ENCODE measurements around the gene ZNF708.
"Not testable (repeated sequence)": the region's sequence is repeated elsewhere in the genome, so short reads cannot be mapped to it uniquely, and the experiment has no call there.

The ZNF708 gene

DNA sequence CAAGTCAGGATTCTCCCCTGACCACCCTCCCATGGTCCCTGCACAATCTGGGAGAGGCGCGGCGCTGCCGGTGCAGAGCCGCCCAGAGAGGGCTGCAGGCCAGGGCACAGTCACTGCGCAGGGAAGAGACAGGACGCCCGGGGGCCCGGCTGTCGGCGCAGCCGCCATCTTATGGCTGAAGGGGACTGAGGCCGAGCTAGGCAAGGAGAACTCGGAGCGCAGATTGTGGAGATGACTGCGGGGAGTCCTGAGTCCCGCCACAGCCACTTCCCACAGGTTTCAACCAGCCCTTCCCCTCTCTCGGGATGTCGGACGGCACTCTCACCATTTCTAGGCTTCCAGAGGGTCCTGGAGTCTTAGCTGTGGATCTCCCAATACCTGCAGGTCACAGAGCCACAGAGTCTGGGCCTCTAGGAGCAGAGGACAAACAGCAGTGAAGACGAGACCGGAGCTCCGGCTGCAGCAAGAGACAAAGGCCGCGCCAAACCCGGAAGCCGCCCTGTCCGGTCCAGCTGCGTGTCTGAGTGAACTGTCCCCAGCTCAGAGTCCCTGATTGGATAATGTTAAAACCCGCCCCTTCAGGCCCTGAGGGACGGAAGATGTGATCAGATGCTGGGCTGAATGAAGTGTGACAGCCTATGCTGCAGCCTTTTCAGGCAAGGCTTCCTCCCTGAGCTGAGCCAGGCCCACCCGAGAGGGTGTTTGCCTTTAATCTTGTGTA, at the start of gene ZNF708:
TSS of gene ZNF708 (minus strand) at position 526 of the 721 bp plus-strand sequence. CDS start at position 328, 198 bp downstream.
- DNase-seq: peak; percentile 74

DNA sequence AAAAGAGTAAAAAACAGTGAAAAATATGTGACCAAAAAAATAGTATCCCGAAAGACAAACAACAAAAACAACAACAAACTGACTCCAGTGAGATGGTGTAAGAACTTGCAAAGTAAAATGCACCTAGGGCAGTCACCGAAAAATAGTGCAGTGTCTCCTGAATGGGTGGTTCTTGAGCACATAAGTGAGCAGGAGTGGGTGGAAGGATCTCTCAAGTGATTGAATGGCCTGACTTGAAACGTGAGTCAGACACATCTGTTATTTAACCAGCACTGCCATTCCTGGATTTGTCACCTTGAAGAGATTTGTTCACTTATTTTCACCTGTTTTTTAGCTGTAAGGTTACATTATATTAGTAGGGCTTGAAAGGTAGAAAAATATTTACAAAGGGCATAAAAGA, 33.1 kb upstream of the ZNF708 start:
- no peak for DNase-seq

DNA sequence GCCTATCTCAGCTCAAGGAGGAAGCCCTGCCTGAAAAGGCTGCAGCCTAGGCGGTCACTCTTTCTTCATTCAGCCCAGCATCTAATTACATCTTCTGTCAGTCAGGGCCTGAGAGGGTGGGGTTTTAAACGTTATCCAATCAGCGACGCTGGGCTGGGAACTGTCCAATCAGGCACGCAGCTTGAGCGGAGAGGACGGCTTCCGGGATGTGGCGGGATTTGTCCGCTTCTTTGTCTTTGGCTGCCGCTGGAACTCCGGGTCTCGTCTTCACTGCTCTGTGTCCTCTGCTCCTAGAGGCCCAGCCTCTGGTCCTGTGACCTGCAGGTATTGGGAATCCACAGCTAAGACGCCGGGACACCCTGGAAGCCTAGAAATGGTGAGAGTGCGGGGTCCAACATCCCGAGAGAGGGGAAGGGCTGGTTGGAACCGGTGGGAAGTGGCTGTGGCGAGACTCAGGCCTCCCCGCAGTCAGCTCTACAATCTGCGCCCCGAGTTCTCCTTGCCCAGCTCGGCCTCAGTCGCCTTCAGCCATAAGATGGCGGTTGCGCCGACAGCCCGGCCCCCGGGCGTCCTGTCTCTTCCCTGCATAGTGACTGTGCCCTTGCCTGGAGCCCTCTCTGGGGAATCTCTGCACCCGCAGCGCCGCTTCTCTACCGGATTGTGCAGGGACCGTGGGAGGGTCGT, 29.7 kb upstream of the ZNF708 start, which contains the start of gene ZNF738:
TSS of gene ZNF738 (plus strand) at position 233 of the 684 bp plus-strand sequence. CDS start at position 374, 141 bp downstream.
- DNase-seq: peak; percentile 93

GRCh38 chr19:21352830-21353229, 23.6 kb upstream of the ZNF708 start:
- DNase-seq: no peak

GRCh38 chr19:21344841-21345240, 15.6 kb upstream of the ZNF708 start:
- DNase-seq: not testable (repeated sequence)

DNA sequence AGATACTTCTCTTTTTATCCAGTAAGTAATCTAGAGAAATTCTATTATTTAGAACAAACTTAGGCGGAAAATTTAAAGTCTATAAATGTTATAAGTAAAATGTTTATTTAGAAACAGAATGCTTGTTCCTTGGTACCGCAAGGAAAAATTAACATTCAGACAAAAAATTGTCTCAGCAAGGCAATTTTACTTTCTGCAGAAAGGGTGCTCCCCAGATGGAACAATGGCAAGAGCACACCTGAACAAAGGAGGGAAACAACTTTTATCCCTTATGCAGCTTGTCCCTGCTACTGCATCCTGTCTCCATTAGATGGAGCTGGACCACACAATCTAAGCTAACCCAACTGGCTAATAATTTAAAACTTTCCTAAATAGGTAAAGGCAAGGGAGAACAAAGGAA, 6.5 kb upstream of the ZNF708 start:
- DNase-seq: no peak

GRCh38 chr19:21328406-21328805, 804 bp downstream of the ZNF708 start:
- DNase-seq: no peak

DNA sequence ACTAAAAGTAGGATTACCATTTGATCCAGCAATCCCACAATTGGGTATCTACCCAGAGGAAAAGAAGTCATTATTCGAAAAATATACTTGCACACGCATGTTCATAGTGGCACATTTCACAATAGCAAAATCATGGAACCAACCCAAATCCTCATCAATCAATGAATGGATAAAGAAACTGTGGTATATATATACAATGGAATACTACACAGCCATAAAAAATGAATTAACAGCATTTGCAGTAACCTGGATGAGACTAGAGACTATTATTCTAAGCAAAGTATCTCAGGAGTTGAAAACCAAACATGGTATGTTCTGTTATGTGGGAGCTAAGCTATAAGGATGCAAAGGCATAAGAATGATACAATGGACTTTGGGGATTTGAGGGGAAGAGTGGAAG, 3.0 kb downstream of the ZNF708 start:
- DNase-seq: no peak

DNA sequence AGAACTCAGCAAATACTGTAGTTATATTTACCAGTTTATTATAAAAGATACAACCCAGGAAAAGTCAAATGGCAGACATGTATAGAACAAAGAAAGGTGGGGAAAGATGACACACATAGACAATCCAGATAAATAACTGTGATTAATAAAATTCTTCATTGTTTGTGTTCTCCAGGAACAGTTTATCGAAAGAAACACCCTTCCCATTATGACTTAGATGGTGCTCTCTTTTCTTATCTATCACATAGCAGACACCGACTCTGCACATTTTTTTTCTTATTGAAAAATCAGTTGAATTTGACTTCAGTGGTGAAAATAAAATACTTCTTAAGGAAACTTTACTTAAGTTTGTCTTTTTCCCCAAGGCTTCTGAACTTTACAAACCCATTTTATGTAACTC, 6.2 kb downstream of the ZNF708 start:
- DNase-seq: no peak

DNA sequence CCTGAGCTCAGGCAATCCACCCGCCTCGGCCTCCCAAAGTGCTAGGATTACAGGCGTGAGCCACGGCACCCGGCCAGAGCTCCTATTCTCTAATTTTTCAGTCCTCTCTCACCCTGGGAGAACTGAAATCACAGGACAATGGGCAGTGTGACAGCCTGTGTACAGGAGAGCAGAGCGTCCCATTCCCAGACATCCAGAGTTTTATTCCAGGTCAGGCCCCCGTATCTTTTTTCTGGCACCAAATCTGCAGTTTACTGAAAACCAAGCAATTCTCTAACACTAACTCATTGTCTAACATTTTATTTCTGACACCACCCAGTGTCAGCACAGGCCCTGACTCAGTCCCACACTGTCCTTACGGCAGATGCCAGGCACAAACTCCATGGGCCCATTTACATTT, 6.7 kb downstream of the ZNF708 start:
- DNase-seq: no peak

DNA sequence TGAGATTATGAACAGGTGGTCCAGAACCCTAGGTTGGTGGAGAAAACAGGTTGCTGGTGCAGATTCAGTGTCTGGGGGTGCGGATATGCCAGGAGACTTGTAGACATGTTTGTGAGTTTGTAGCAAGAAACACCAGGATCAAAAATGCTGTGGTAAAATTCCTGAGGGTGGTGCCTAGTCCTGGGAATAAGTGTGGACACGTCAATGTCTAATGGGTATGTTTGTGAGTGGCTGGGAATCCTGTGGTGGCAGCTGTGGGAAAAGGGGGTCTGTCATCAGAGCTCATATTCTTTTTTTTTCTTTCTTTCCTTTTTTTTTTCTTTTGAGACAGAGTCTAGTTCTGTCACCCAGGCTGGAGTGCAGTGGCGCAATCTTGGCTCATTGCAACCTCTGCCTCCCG, 7.2 kb downstream of the ZNF708 start:
- DNase-seq: no peak

GRCh38 chr19:21321134-21321533, 8.1 kb downstream of the ZNF708 start:
- DNase-seq: no peak

GRCh38 chr19:21317821-21318220, 11.4 kb downstream of the ZNF708 start:
- peak; percentile 11 for DNase-seq

- DNase-seq: no peak
These were observed 14.5 kb downstream of the ZNF708 start for GRCh38 chr19:21314676-21315075.

DNA sequence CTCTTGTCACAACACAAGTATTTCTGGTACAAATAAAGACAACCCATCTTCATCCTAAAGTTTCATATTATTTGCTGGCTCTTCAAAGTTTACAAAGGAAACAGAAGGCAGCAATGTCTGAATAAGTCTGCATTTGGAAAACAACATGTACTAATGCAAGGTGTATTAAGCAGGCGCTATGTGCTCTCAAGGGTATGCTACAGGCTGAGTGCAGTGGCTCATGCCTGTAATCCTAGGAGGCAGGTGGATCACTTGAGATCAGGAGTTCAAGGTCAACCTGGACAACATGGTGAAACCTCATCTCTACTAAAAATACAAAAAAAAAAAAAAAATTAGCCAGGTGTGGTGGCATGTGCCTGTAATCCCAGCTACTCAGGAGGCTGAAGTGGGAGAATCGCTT, 16.4 kb downstream of the ZNF708 start:
- DNase-seq: not testable (repeated sequence)

DNA sequence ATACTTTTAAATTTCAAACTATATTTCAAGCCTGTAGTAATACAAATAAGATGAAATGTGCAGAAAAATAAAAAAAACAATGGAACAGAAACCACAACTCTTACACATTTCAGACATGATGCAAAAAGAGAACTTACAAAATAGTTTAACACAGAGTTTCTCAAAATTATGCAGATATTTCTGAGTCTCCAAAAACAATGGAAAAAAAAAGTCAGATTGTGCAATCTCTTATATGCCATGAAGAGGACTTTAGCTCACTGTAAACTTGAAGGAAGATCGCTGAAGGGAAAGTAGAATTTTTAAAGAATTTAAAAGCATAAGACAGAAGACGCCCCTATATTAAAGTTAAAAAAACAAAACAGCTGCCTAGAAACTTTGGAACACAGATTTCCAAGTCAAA, 20.4 kb downstream of the ZNF708 start:
- no peak for DNase-seq

DNA sequence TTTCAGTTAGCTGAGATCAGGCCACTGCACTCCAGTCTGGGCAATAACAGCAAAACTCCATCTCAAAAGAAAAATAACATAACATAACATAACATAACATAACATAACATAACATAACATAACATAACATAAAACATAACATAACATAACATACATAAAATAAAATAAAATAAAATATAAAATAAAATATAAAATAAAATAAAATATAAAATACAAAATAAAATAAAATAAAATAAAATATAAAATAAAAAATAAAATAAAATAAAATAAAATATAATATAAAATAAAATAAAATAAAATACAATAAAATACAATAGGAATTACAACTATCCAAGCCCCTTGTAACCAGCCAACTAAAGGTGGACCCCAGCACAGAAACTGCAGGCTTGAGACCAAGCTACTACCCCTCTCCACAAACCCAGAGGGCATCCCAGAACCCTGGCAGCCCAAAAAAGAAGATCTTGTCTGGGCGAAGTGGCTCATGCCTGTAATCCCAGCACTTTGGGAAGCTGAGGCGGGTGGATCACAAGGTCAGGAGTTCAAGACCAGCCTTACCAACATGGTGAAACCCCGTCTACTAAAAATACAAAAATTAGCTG, 22.2 kb downstream of the ZNF708 start:
- DNase-seq: not testable (repeated sequence)

DNA sequence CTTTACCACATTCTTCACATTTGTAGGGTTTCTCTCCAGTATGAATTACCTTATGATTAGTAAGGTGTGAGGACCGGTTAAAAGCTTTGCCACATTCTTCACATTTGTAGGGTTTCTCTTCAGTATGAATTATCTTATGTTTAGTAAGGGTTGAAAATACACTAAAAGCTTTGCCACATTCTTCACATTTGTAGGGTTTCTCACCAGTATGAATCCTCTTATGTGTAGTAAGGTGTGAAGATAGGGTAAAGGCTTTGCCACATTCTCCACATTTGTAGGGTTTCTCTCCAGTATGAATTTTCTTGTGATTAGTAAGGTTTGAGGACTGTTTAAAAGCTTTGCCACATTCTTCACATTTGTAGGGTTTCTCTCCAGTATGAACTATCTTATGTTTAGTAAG, 35.4 kb downstream of the ZNF708 start:
- not testable (repeated sequence) for DNase-seq

DNA sequence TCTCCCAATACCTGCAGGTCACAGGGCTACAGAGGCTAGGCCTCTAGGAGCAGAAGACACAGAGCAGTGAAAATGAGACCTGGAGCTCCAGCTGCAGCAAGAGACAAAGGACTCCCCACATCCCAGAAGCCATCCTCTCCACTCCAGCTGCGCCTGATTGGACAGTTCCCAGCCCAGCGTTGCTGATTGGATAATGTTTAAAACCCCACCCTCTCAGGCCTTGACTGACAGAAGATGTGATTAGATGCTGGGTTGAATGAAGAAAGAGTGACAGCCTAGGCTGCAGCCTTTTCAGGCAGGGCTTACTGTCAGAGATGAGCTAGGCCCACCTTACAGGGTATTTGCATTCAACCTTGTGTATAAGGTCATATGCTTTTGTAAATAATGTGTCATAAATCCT, 59.4 kb downstream of the ZNF708 start:
- no peak for DNase-seq

DNA sequence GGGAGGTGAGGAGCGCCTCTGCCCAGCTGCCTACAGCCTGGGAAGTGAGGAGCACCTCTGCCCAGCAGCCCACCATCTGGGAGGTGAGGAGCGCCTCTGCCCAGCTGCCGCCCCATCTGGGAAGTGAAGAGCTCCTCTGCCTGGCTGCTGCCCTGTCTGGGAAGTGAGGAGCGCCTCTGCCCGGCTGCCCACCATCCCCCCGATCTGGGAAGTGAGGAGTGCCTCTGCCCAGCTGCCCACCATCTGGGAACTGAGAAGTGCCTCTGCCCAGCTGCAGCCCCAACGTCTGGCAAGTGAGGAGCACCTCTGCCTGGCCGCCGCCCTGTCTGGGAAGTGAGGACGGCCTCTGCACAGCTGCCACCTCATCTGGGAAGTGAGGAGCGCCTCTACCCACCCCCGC, 64.3 kb downstream of the ZNF708 start:
- no peak for DNase-seq

DNA sequence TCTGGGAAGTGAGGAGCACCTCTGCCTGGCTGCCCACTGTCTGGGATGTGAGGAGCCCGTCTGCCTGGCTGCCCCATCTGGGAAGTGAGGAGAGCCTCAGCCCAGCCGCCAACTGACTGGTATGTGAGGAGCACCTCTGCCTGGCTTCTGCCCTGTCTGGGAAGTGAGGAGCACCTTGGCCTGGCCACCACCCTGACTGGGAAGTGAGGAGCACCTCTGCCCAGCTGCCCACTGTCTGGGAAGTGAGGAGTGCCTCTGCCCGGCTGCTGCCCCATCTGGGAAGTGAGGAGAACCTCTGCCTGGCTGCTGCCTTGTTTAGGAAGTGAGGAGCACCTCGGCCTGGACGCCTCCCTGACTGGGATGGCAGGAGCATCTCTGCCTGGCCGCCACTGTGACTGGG, 64.8 kb downstream of the ZNF708 start:
- no peak for DNase-seq

GRCh38 chr19:21260848-21261381, 68.3 kb downstream of the ZNF708 start:
- not testable (repeated sequence) for DNase-seq

DNA sequence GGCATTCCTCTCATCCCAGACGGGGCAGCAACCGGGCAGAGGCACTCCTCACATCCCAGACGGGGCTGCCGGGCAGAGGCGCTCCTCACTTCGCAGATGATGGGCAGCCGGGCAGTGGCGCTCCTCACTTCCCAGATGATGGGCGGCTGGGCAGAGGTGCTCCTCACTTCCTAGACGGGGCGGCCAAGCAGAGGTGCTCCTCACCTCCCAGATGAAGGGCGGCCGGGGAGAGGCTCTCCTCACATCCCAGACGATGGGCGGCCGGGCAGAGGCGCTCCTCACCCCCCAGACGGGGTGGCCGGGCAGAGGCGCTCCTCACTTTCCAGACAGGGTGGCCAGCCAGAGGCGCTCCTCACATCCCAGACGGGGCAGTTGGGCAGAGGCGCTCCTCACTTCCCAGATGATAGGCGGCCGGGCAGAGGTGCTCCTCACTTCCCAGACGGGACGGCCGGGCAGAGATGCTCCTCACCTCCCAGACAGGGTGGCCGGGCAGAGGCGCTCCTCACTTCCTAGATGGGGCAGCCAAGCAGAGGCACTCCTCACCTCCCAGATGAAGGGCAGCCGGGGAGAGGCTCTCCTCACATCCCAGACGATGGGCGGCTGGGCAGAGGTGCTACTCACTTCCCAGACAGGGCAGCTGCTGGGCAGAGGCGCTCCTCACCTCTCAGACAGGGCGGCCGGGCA, 68.9 kb downstream of the ZNF708 start:
- no peak for DNase-seq

Data from NCI-H524 treated with DMSO at 0.1 percent for 48 hours (cell line).